ENCODE measurements around the gene STX4.

DNA sequence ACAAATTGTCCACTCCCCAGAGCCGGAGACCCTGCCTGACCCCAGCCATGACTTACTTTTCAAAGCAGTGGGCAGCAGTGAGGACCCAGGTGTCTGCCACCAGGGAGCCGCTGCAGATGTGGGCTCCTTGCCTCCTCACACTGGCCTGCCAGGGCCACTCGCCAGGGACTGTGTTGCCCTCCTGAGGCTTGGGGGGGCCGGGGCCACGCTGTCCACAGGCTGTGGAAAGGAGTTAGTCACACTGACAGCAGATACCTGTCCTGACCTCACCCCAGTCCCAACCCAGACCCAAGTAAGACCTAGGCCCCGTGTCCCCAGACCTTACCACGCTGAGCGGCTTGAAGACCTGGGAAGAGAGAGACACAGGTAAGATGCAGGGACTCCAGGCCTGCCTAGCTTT lies 54.1 kb downstream of the STX4 start:
- TF ChIP-seq, protein P1, sequence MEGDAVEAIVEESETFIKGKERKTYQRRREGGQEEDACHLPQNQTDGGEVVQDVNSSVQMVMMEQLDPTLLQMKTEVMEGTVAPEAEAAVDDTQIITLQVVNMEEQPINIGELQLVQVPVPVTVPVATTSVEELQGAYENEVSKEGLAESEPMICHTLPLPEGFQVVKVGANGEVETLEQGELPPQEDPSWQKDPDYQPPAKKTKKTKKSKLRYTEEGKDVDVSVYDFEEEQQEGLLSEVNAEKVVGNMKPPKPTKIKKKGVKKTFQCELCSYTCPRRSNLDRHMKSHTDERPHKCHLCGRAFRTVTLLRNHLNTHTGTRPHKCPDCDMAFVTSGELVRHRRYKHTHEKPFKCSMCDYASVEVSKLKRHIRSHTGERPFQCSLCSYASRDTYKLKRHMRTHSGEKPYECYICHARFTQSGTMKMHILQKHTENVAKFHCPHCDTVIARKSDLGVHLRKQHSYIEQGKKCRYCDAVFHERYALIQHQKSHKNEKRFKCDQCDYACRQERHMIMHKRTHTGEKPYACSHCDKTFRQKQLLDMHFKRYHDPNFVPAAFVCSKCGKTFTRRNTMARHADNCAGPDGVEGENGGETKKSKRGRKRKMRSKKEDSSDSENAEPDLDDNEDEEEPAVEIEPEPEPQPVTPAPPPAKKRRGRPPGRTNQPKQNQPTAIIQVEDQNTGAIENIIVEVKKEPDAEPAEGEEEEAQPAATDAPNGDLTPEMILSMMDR (conservative IDR thresholded peaks at IDR 0.05): no peak
- TF ChIP-seq EZH2 (IDR thresholded peaks at IDR 0.05; ENCODE audit: low read depth): no peak
